Thoracic aorta (tissue), 2 donors: ENCODE measurements around the gene RASAL2. TPM values are rescaled to one million over a fixed set of nuclear protein-coding genes. Genes with fewer than 3 reads are reported as not detected.
A peak's percentile ranks its signal among the peaks of the same experiment; 100 is the strongest.

ENCODE experiments used
- ATAC-seq: fragments of 150-250 bp; one replicate; pipeline ENCODE4 v1.8.0; 2017; ENCODE audit warnings: low read depth; ENCODE audit not compliant: insufficient number of reproducible peaks, low FRiP score
- DNase-seq: peaks from one replicate; pipeline ENCODE4 v3.0.0-alpha.2; 2020; ENCODE audit warnings: low spot score
- H3K27ac ChIP-seq, 2 donors: fragments of 200-600 bp; sonication (generic); 1 replicate in 1 of 2; 2 replicates in 1 of 2; pipeline ENCODE4 v1.5.1; 2016; ENCODE audit warnings: mild to moderate bottlenecking in 2 of 2, moderate library complexity in 2 of 2
- H3K27me3 ChIP-seq: fragments of 200-600 bp; sonication (generic); replicated peaks from 2 replicates; pipeline ENCODE4 v1.6.0; 2016; ENCODE audit warnings: mild to moderate bottlenecking; ENCODE audit not compliant: insufficient read depth
- H3K36me3 ChIP-seq: fragments of 200-600 bp; sonication (generic); one replicate; pipeline ENCODE4 v1.5.1; 2016
- H3K4me1 ChIP-seq, 2 donors: fragments of 200-600 bp; sonication (generic); 1 replicate in 1 of 2; 2 replicates in 1 of 2; pipeline versions ENCODE4 v1.5.1 to v1.6.0; 2016; ENCODE audit warnings: low read depth in 2 of 2, mild to moderate bottlenecking in 1 of 2; ENCODE audit not compliant: control insufficient read depth in 1 of 2
- H3K4me3 ChIP-seq: fragments of 200-600 bp; sonication (generic); 2 replicates; pipeline ENCODE4 v1.5.1; 2016; ENCODE audit warnings: mild to moderate bottlenecking
- H3K9me3 ChIP-seq: fragments of 200-600 bp; sonication (generic); 2 replicates; pipeline ENCODE4 v1.5.1; 2016
- CTCF ChIP-seq: fragments of 200-600 bp; sonication (generic); IDR thresholded peaks from one replicate; pipeline ENCODE4 v1.5.1; 2019; ENCODE audit warnings: antibody characterized with exemption
- total RNA-seq, 2 donors: library from RNA; depleted of rRNA; stranded (reverse); fragments of >200 nt; gene quantifications; one replicate each; pipeline versions ENCODE4 v1.1.0 to v1.2.3, GENCODE V29; 2016

The RASAL2 gene
- total RNA-seq, 2 donors from 2014 or later, result 38.0 to 45.1 TPM

GRCh38 chr1:178126261-178126660 lies 32.4 kb downstream of the RASAL2 start:
- Histone ChIP-seq H3K9me3 (no peaks in the 10 kb centered on the region), H3K27ac (no peak overlapping the region), H3K4me1 (peaks cover 2 to 26% of the 10 kb centered on the region in 2 donors), H3K27me3 (no peaks in the 10 kb centered on the region), H3K36me3 (no peaks in the 10 kb centered on the region), H3K4me3 (no peak overlapping the region)
- DNase-seq, result no peak
- no peak for TF ChIP-seq CTCF
- no peak for ATAC-seq

GRCh38 chr1:178126741-178127185 lies 32.9 kb downstream of the RASAL2 start:
- H3K27ac ChIP-seq, result no peak overlapping the region
- no peak for TF ChIP-seq CTCF
- no peak for DNase-seq

GRCh38 chr1:178127482-178128191 lies 33.7 kb downstream of the RASAL2 start:
- no peak for ATAC-seq

More at GRCh38 chr1:178126741-178127185, 32.9 kb downstream of the RASAL2 start:
- peaks cover 2 to 25% of the 10 kb centered on the region in 2 donors for H3K4me1 ChIP-seq
- ATAC-seq, result no peak
- H3K27me3 ChIP-seq, result no peaks in the 10 kb centered on the region
- no peaks in the 10 kb centered on the region for H3K9me3 ChIP-seq
- no peak overlapping the region for H3K4me3 ChIP-seq
- H3K36me3 ChIP-seq, result no peaks in the 10 kb centered on the region

GRCh38 chr1:178133239-178133989 lies 39.5 kb downstream of the RASAL2 start:
- Histone ChIP-seq H3K36me3 (no peaks in the 10 kb centered on the region), H3K4me1 (peaks cover 26 to 29% of the 10 kb centered on the region in 2 donors), H3K27me3 (no peaks in the 10 kb centered on the region), H3K9me3 (no peaks in the 10 kb centered on the region), H3K27ac (peak overlapping the region in 1 of 2 donors; percentile 10), H3K4me3 (no peak overlapping the region)
- no peak for ATAC-seq
- DNase-seq, result no peak
- TF ChIP-seq CTCF, result no peak

More at GRCh38 chr1:178127482-178128191, 33.7 kb downstream of the RASAL2 start:
- no peaks in the 10 kb centered on the region for H3K27me3 ChIP-seq
- no peak overlapping the region for H3K27ac ChIP-seq
- H3K36me3 ChIP-seq, result no peaks in the 10 kb centered on the region
- DNase-seq, result no peak
- H3K4me3 ChIP-seq, result no peak overlapping the region
- no peak for TF ChIP-seq CTCF
- peaks cover 8 to 18% of the 10 kb centered on the region in 2 donors for H3K4me1 ChIP-seq
- H3K9me3 ChIP-seq, result no peaks in the 10 kb centered on the region

- peaks cover 26 to 29% of the 10 kb centered on the region in 2 donors for H3K4me1 ChIP-seq
- H3K4me3 ChIP-seq, result no peak overlapping the region
- TF ChIP-seq CTCF, result no peak
- DNase-seq (no peak), ATAC-seq (no peak)
- no peaks in the 10 kb centered on the region for H3K9me3 ChIP-seq
- no peaks in the 10 kb centered on the region for H3K27me3 ChIP-seq
- no peaks in the 10 kb centered on the region for H3K36me3 ChIP-seq
- peak overlapping the region in 1 of 2 donors; percentile 10 for H3K27ac ChIP-seq
Measured at GRCh38 chr1:178134061-178134460, 40.2 kb downstream of the RASAL2 start.
